Testis (tissue), 2 donors: ENCODE results near the gene TNRC6B.

Experiments
- POLR2A ChIP-seq: fragments of 450-650 bp; IDR thresholded peaks from one replicate; pipeline ENCODE4 v1.6.1; 2017; ENCODE audit warnings: antibody characterized with exemption, mild to moderate bottlenecking, moderate library complexity
- TF ChIP-seq, protein P1 (sequence below), 3 experiments: fragments of 450-650 bp in 2 of 3; fragments of 200-600 bp in 1 of 3; sonication (generic) in 1 of 3; IDR thresholded peaks; one replicate each; pipeline ENCODE4 v1.5.1; 2016 to 2019; ENCODE audit warnings: antibody characterized with exemption in 3 of 3, mild to moderate bottlenecking in 2 of 3, moderate library complexity in 1 of 3

GRCh38 chr22:40330086-40330485 lies 152.4 kb downstream of the TNRC6B start:
- TF ChIP-seq, protein P1, sequence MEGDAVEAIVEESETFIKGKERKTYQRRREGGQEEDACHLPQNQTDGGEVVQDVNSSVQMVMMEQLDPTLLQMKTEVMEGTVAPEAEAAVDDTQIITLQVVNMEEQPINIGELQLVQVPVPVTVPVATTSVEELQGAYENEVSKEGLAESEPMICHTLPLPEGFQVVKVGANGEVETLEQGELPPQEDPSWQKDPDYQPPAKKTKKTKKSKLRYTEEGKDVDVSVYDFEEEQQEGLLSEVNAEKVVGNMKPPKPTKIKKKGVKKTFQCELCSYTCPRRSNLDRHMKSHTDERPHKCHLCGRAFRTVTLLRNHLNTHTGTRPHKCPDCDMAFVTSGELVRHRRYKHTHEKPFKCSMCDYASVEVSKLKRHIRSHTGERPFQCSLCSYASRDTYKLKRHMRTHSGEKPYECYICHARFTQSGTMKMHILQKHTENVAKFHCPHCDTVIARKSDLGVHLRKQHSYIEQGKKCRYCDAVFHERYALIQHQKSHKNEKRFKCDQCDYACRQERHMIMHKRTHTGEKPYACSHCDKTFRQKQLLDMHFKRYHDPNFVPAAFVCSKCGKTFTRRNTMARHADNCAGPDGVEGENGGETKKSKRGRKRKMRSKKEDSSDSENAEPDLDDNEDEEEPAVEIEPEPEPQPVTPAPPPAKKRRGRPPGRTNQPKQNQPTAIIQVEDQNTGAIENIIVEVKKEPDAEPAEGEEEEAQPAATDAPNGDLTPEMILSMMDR (IDR thresholded peaks at IDR 0.05): no peak
- no peak for TF ChIP-seq POLR2A
